Gastroesophageal sphincter (tissue), 4 donors: Measurements from ENCODE around the gene CDHR5. TPM values are rescaled to one million over a fixed set of nuclear protein-coding genes. Genes with fewer than 3 reads are reported as not detected.
A peak's percentile ranks its signal among the peaks of the same experiment; 100 is the strongest.

ENCODE experiments used
- ATAC-seq: fragments of 150-250 bp; one replicate; pipeline ENCODE4 v1.9.1; 2016; ENCODE audit warnings: mild to moderate bottlenecking, moderate library complexity
- H3K27ac ChIP-seq, 4 donors: fragments of 200-600 bp; sonication (generic) in 3 of 4; 1 replicate in 3 of 4; 2 replicates in 1 of 4; pipeline ENCODE4 v1.5.1; 2016 to 2019
- H3K27me3 ChIP-seq: fragments of 200-600 bp; sonication (generic); one replicate; pipeline ENCODE4 v1.5.1; 2019
- H3K36me3 ChIP-seq, 2 donors: fragments of 200-600 bp; sonication (generic); one replicate each; pipeline ENCODE4 v1.5.1; 2019; ENCODE audit warnings: control low read depth in 1 of 2
- H3K4me1 ChIP-seq, 3 donors: fragments of 200-600 bp; sonication (generic); 1 replicate in 2 of 3; 2 replicates in 1 of 3; pipeline ENCODE4 v1.5.1; 2016 to 2019; ENCODE audit warnings: control low read depth in 2 of 3
- H3K4me3 ChIP-seq, 2 donors: fragments of 200-600 bp; sonication (generic); one replicate each; pipeline ENCODE4 v1.5.1; 2019; ENCODE audit warnings: mild to moderate bottlenecking in 1 of 2, moderate library complexity in 1 of 2
- H3K9me3 ChIP-seq, 3 donors: fragments of 200-600 bp; sonication (generic); one replicate each; pipeline ENCODE4 v1.5.1; 2017 to 2019; ENCODE audit warnings: control low read depth in 2 of 3
- EP300 ChIP-seq: sonication (generic); formaldehyde crosslinking; IDR thresholded peaks from one replicate; pipeline ENCODE4 v1.6.1; 2017; ENCODE audit warnings: antibody characterized with exemption, mild to moderate bottlenecking
- POLR2A ChIP-seq, 2 donors: fragments of 450-650 bp; IDR thresholded peaks; one replicate each; pipeline ENCODE4 v1.6.1; 2017; ENCODE audit warnings: antibody characterized with exemption in 2 of 2, mild to moderate bottlenecking in 2 of 2, moderate library complexity in 1 of 2
- POLR2AphosphoS5 ChIP-seq: sonication (generic); formaldehyde crosslinking; IDR thresholded peaks from one replicate; pipeline ENCODE4 v1.6.1; 2017; ENCODE audit warnings: antibody characterized with exemption
- WGBS, 2 donors: methylation state at CpG; one replicate each; pipeline ENCODE4 v1.1.5; 2018; ENCODE audit warnings: low coverage in 1 of 2; 5-methylcytosine and 5-hydroxymethylcytosine counted together
- total RNA-seq, 4 donors: library from RNA; depleted of rRNA; stranded (reverse); fragments of >200 nt; gene quantifications; one replicate each; pipeline ENCODE4 v1.1.0, GENCODE V29; 2016
- TF ChIP-seq, protein P1 (sequence below), 4 experiments: fragments of 200-600 bp in 2 of 4; fragments of 450-650 bp in 2 of 4; sonication (generic) in 1 of 4; IDR thresholded peaks; one replicate each; pipeline ENCODE4 v1.5.1; 2017 to 2019; ENCODE audit warnings: antibody characterized with exemption in 4 of 4, mild to moderate bottlenecking in 2 of 4, moderate library complexity in 2 of 4

The CDHR5 gene
- total RNA-seq, 4 donors from 2014 or later = not detected

DNA sequence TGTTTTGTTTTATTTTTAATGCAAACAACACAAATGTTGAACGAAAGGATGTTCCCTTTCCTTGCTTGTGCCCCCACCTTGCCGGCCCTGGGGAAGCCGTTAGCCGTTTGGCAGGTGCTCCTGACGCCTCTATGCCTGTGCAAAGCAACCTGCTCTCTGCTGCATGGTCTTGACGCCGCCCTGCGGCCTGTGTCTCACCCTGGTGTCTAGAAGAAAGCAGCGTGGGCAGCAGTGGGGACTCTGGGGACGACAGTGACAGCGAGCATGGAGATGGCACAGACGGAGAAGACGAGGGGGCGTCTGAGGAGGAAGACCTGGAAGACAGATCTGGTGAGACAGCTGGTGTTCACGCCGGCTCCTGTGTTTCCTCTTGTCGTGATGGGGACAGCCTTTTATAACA is 43.0 kb downstream of the CDHR5 start:
- Histone ChIP-seq H3K9me3 (no peaks in the 10 kb centered on the region), H3K36me3 (peaks cover 0 to 51% of the 10 kb centered on the region in 2 donors), H3K4me3 (no peak overlapping the region), H3K27me3 (no peaks in the 10 kb centered on the region), H3K27ac (no peak overlapping the region), H3K4me1 (peaks cover 0 to 46% (median 35%) of the 10 kb centered on the region in 3 donors)
- TF ChIP-seq, protein P1, sequence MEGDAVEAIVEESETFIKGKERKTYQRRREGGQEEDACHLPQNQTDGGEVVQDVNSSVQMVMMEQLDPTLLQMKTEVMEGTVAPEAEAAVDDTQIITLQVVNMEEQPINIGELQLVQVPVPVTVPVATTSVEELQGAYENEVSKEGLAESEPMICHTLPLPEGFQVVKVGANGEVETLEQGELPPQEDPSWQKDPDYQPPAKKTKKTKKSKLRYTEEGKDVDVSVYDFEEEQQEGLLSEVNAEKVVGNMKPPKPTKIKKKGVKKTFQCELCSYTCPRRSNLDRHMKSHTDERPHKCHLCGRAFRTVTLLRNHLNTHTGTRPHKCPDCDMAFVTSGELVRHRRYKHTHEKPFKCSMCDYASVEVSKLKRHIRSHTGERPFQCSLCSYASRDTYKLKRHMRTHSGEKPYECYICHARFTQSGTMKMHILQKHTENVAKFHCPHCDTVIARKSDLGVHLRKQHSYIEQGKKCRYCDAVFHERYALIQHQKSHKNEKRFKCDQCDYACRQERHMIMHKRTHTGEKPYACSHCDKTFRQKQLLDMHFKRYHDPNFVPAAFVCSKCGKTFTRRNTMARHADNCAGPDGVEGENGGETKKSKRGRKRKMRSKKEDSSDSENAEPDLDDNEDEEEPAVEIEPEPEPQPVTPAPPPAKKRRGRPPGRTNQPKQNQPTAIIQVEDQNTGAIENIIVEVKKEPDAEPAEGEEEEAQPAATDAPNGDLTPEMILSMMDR (IDR thresholded peaks at IDR 0.05) = no peak
- TF ChIP-seq POLR2A (IDR thresholded peaks at IDR 0.05) (no peak), POLR2AphosphoS5 (no peak), EP300 (no peak)
- no peak for ATAC-seq
- 66 to 83% methylated on average over 1 to 9 of the region's 17 CpGs for WGBS, 2 donors

DNA sequence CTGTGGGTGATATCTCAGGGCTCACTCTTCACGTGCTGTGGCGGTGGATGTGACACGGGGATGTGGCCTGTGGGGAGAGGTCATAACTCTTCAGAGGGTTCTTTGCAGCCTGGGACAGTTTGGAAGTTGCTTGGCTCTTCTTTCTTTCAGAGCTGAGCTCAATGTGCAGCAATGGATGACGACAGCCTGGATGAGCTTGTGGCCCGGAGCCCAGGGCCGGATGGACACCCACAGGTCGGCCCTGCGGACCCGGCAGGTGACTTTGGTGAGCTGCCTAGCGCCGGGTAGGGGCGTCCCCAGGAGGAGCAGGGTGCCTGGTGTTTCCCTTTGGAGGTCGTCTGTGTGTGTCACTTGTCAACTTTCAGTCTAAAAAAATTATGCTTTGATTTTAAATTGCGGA is 43.4 kb downstream of the CDHR5 start:
- Histone ChIP-seq H3K27me3 (no peaks in the 10 kb centered on the region), H3K4me1 (peaks cover 0 to 46% (median 35%) of the 10 kb centered on the region in 3 donors), H3K27ac (no peak overlapping the region), H3K36me3 (peaks cover 0 to 47% of the 10 kb centered on the region in 2 donors), H3K4me3 (no peak overlapping the region), H3K9me3 (no peaks in the 10 kb centered on the region)
- no peak for TF ChIP-seq EP300
- TF ChIP-seq POLR2A (IDR thresholded peaks at IDR 0.05) = no peak
- TF ChIP-seq, protein P1 (IDR thresholded peaks at IDR 0.05) = no peak
- no peak for TF ChIP-seq POLR2AphosphoS5
- WGBS, 2 donors = 67 to 82% methylated on average over 1 to 10 of the region's 14 CpGs
- no peak for ATAC-seq

DNA sequence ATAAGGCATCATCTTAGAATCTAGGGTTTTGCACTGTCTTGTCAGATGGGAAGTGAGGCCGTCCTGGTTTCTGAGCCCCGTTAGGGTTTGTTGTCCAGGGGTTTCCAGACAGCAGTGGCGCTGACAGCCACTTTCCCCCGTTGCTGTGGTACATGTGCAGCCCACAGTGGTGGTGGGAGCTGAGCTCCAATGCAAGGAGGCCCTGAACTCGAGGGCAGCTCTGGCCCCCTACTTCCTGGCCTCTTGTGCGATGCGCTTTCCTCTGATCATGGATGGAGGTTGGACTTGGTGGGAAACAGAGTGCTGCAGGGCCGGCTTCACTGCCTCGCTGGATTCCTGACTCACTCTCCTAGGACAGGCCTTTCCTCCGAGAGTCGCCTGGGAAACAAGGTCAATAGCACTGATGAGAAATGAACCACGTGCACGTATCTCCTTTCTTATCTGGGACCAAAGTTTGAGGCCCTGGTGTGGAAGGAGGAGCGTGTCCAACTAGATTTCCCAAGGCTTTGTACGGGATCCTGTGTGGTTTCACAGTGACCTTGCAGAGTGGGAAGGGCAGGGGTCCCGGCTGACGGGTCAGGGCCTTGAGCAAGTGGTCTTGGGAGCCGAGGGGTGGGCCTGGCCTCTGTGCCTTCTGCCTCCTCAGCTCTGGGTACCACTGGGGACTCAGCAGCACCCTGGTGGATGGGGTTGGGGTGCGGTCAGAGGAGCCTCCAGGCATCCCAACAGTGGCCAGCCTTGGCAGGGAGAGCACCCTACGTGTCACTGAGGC is 44.7 kb downstream of the CDHR5 start:
- Histone ChIP-seq H3K9me3 (no peaks in the 10 kb centered on the region), H3K27ac (no peak overlapping the region)

DNA sequence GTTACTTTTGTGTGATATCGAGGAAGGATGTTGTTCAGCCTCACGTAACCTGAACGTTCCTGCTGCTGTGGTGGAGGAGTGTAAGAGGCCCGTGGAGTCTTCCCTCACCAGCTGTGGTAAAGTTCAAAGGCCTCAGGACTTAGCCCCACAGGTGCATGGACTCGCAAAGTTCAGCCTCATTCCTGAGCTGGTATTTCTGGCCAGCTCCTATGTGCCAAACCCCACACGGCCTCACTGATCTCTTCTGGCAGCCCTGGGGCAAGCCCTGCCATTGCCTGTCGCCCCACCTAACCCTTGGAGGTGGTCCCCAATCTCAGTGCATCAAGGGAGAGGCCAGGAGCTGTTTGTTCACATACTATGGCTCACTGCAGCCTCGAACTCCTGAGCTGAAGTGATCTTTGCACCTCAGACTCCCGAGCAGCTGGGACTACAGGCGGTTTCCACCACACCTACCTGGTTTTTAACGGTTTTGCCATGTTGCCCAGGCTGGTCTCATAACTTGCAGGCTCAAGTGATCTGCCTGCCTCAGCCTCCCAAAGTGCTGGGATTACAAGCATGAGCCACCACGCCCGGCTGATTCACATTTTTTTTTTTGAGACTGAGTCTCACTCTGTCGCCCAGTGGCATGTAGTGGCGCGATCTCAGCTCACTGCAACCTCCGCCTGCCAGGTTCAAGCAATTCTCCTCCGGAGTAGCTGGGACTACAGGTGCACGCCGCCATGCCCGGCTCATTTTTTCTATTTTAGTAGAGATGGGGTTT is 46.3 kb downstream of the CDHR5 start:
- TF ChIP-seq POLR2AphosphoS5 (no peak), EP300 (no peak), POLR2A (IDR thresholded peaks at IDR 0.05) (no peak)
- TF ChIP-seq, protein P1 (IDR thresholded peaks at IDR 0.05) = no peak
- Histone ChIP-seq H3K9me3 (no peaks in the 10 kb centered on the region), H3K27me3 (no peaks in the 10 kb centered on the region), H3K4me1 (peaks cover 0 to 64% (median 45%) of the 10 kb centered on the region in 3 donors), H3K4me3 (peak overlapping the region in 1 of 2 donors; percentile 88), H3K36me3 (peaks cover 0 to 23% of the 10 kb centered on the region in 2 donors), H3K27ac (peak overlapping the region in 1 of 4 donors; percentile 95)
- ATAC-seq = no peak
- WGBS, 2 donors = 61 to 66% methylated on average over 4 to 7 of the region's 21 CpGs

More for the DNA sequence above, 44.7 kb downstream of the CDHR5 start:
- TF ChIP-seq POLR2AphosphoS5 (no peak), POLR2A (IDR thresholded peaks at IDR 0.05) (no peak), EP300 (no peak)
- TF ChIP-seq, protein P1 (IDR thresholded peaks at IDR 0.05) = no peak
- no peak for ATAC-seq
- no peak overlapping the region for H3K4me3 ChIP-seq
- H3K36me3 ChIP-seq = peaks cover 0 to 39% of the 10 kb centered on the region in 2 donors
- H3K27me3 ChIP-seq = no peaks in the 10 kb centered on the region
- H3K4me1 ChIP-seq = peaks cover 0 to 52% (median 38%) of the 10 kb centered on the region in 3 donors
- 60 to 73% methylated on average over 2 of the region's 20 CpGs for WGBS, 2 donors
